Mucosa of rectum (tissue), 2 donors: ENCODE results near the gene ERG.

Experiments used
- H3K27ac ChIP-seq, 2 donors: one replicate each; pipeline ENCODE4 v1.7.0; 2013; ENCODE audit warnings: inconsistent platforms in 2 of 2, low read depth in 2 of 2, low read length in 2 of 2
- H3K27me3 ChIP-seq, 2 donors: one replicate each; pipeline ENCODE4 v1.7.0; 2013; ENCODE audit warnings: low read length in 2 of 2; ENCODE audit not compliant: control insufficient read depth in 2 of 2, insufficient read depth in 2 of 2
- H3K36me3 ChIP-seq, 2 donors: one replicate each; pipeline ENCODE4 v1.7.0; 2013; ENCODE audit warnings: low read length in 2 of 2; ENCODE audit not compliant: control insufficient read depth in 2 of 2, insufficient read depth in 2 of 2
- H3K4me1 ChIP-seq, 2 donors: one replicate each; pipeline ENCODE4 v1.7.0; 2013; ENCODE audit warnings: low read length in 2 of 2, mild to moderate bottlenecking in 1 of 2; ENCODE audit not compliant: control insufficient read depth in 2 of 2, insufficient read depth in 2 of 2
- H3K4me3 ChIP-seq, 2 donors: one replicate each; pipeline ENCODE4 v1.7.0; 2013; ENCODE audit warnings: low read length in 2 of 2
- H3K9ac ChIP-seq, 2 donors: one replicate each; pipeline ENCODE4 v1.7.0; 2013; ENCODE audit warnings: low read length in 2 of 2, low read depth in 1 of 2, mild to moderate bottlenecking in 1 of 2
- H3K9me3 ChIP-seq, 2 donors: one replicate each; pipeline ENCODE4 v1.7.0; 2013; ENCODE audit warnings: low read length in 2 of 2; ENCODE audit not compliant: control insufficient read depth in 2 of 2
- donor health status: healthy.
- donor health status: Normal muscosa, but diverticular disease.

ERG gene

DNA sequence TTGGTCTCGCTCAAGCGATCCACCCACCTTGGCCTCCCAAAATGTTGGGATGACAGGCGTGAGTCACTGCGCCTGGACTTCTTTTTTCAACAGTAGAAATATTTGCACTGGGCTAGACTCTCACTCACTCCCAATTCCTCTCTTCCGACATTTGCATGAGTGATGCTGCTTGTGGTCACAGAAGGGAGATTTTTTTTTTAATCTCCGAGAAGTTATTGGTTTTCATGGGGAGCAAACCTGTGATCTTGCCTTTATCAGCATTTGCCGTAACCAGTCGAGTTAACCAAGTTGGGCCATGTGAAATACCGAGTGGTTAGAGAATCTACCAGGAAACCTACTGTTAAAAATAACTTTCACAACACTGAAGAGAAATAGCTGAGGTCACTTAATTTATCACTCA is 21.1 kb downstream of the ERG start:
- H3K36me3 ChIP-seq = no peaks in the 10 kb centered on the region
- H3K27ac ChIP-seq = no peak overlapping the region
- H3K9me3 ChIP-seq = no peaks in the 10 kb centered on the region
- no peak overlapping the region for H3K4me3 ChIP-seq
- peaks cover 0 to 3% of the 10 kb centered on the region in 2 donors for H3K27me3 ChIP-seq
- no peak overlapping the region for H3K9ac ChIP-seq
- H3K4me1 ChIP-seq = no peaks in the 10 kb centered on the region

DNA sequence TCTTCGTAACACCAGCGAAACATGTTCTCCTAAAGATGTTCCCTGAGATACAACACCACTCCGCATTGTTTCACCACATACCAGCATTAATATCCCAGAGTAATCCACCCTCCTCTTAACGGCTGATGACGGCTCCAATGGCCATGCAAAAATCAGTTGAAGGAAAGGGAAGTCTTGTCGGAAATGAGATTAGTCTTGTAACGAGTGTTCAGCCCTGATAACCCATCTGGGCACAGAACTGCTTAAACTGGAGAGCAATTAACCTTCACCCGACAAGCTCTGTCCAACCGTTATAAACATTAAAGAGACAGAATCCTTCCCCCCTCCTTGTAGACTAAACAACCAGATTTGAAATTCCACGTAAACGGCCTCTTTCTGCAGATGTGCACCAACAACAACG is 21.9 kb downstream of the ERG start:
- no peaks in the 10 kb centered on the region for H3K4me1 ChIP-seq
- H3K27ac ChIP-seq = peak overlapping the region in 1 of 2 donors; percentile 44
- no peaks in the 10 kb centered on the region for H3K36me3 ChIP-seq
- H3K9me3 ChIP-seq = no peaks in the 10 kb centered on the region
- H3K9ac ChIP-seq = no peak overlapping the region
- peak overlapping the region in 1 of 2 donors; percentile 17 for H3K4me3 ChIP-seq
- H3K27me3 ChIP-seq = peaks cover 0 to 3% of the 10 kb centered on the region in 2 donors

DNA sequence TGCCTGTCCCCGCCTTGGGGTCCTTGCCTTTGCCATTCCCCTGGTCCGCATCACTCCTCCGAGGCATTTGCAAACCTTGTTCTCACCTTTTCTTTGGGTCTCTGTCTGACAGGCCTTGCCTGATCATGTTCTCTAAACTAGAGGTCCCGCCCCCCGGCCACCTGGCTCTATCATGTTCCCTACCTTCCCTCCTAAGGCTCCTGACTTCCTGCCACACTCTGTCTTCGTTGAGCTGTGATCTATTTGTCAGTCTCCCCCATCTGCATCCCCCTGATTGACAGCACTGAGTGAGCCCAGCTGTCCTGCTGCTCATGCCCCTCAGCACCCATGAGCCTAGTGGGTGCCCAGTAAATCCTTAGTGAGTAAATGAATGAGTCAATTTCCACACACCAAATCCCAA is 22.8 kb downstream of the ERG start:
- H3K27me3 ChIP-seq = peaks cover 0 to 3% of the 10 kb centered on the region in 2 donors
- H3K36me3 ChIP-seq = no peaks in the 10 kb centered on the region
- H3K27ac ChIP-seq = no peak overlapping the region
- H3K9ac ChIP-seq = no peak overlapping the region
- no peaks in the 10 kb centered on the region for H3K4me1 ChIP-seq
- no peak overlapping the region for H3K4me3 ChIP-seq
- H3K9me3 ChIP-seq = no peaks in the 10 kb centered on the region

DNA sequence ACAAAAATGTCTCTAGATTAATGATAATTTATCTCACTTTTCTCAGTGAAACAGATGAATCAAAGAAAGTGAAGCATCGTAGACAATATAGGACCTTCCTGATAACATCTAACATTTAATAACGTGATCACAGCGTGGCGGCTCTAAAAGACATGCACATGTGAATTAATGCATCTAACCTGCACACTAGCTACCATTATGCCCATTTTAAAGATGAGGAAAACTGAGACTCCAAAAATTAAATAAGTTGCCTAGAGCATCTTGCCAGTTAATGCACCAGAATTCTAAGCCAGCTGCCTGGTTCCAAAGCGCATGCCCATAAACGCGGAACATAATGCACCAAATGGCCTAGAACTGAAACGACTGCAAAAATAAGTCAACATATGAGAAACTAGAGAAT is 23.5 kb downstream of the ERG start:
- Histone ChIP-seq H3K4me3 (no peak overlapping the region), H3K27me3 (peaks cover 0 to 3% of the 10 kb centered on the region in 2 donors), H3K9me3 (no peaks in the 10 kb centered on the region), H3K36me3 (no peaks in the 10 kb centered on the region), H3K4me1 (no peaks in the 10 kb centered on the region), H3K9ac (no peak overlapping the region), H3K27ac (no peak overlapping the region)

DNA sequence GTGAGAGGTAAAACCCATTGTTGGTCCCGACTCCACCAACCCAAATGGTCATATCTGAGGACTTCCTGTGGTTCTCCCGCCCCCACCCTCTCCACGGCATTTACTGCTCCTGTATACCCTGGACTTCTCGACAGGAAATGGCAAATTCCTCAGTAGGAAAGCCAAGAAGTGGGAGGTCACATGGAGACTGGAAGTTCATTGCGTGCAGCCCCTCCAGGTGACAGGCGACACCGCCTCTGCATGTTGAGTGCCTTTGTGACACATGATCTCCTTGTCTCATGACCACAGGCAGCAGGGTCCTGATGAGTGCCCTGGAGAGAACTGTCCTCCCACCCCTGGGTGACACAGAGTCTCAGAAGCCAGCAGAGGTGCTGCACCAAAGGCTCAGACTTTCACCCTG is 24.2 kb downstream of the ERG start:
- no peak overlapping the region for H3K9ac ChIP-seq
- H3K27ac ChIP-seq = no peak overlapping the region
- H3K9me3 ChIP-seq = no peaks in the 10 kb centered on the region
- H3K4me3 ChIP-seq = no peak overlapping the region
- H3K27me3 ChIP-seq = peaks cover 0 to 3% of the 10 kb centered on the region in 2 donors
- H3K4me1 ChIP-seq = no peaks in the 10 kb centered on the region
- H3K36me3 ChIP-seq = no peaks in the 10 kb centered on the region

DNA sequence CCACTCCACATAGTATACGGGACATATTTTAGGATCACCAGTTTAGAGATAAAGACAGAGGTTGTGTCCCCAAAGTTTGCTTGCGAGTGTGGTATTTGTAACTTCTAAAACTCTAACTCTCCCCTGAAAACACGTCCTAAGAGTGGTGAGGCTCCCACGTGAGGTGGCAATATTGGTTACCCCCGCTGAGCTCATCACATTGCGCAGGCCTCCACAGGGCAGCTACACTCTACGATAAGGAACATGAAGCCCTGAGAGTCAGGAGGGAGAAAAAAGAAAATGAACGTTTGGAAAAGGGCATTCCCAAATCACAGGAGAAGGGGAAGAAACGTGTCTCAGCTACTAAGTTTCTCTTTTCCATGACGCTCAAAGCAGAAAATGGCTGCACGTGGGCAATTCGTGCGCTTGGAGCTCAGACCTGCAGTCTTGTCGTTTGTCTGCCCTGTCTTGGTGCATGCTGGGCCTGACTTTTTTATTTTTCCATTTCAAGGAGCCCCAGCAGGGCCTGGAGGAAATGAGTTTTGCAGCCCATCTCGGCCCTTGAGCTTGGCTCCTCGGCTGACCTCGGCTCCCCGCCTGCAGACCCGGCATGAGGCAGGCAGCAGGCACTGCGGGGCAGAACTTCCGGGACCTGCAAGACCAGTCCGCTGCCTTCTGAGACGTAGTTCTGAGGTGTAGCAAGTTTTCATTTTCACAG is 25.7 kb downstream of the ERG start:
- no peak overlapping the region for H3K27ac ChIP-seq
- H3K36me3 ChIP-seq = no peaks in the 10 kb centered on the region
- no peaks in the 10 kb centered on the region for H3K4me1 ChIP-seq
- H3K27me3 ChIP-seq = peaks cover 0 to 3% of the 10 kb centered on the region in 2 donors
- H3K9ac ChIP-seq = no peak overlapping the region
- no peaks in the 10 kb centered on the region for H3K9me3 ChIP-seq
- H3K4me3 ChIP-seq = no peak overlapping the region

DNA sequence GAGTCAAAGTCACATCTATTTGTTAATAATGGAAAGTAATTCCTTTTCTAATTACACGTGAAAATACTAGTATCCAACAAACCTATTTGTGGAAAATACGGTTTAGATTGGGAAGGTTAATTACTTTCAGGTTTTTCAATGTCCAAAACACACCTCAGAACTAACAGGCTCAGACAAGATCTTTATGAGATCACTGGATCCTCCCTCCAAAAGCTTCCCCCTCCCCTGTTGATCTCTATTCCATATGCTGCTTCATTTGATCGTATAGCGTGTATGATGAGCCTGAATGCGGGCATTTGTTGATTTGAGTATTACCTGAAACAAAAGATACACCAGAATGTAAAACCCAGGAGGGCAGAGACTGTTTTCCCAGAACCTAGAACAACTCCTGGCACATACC is 26.5 kb downstream of the ERG start:
- H3K9me3 ChIP-seq = no peaks in the 10 kb centered on the region
- H3K36me3 ChIP-seq = no peaks in the 10 kb centered on the region
- H3K27me3 ChIP-seq = peaks cover 0 to 3% of the 10 kb centered on the region in 2 donors
- no peak overlapping the region for H3K27ac ChIP-seq
- no peak overlapping the region for H3K9ac ChIP-seq
- no peak overlapping the region for H3K4me3 ChIP-seq
- H3K4me1 ChIP-seq = no peaks in the 10 kb centered on the region

DNA sequence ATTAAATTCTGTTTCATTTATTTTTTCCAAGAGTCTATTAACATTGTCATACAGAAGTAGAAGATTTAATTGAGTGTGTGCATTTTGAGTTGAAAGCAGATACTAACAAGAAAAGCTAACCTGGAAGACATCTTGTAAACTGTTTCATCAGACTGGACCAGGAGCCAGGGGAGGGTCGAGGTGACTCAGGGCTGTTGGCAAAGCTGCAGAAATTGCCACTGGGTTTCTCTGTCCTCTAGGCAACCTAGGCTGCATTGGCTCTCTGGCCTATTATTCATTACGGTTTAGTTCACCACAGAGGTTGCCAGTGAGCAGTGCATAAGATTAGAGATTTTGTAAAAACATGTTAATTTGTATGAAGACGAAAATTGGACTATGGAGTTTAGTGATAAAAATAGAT is 27.5 kb downstream of the ERG start:
- no peaks in the 10 kb centered on the region for H3K36me3 ChIP-seq
- no peak overlapping the region for H3K27ac ChIP-seq
- H3K27me3 ChIP-seq = no peaks in the 10 kb centered on the region
- H3K9ac ChIP-seq = no peak overlapping the region
- no peaks in the 10 kb centered on the region for H3K4me1 ChIP-seq
- H3K9me3 ChIP-seq = no peaks in the 10 kb centered on the region
- H3K4me3 ChIP-seq = no peak overlapping the region

DNA sequence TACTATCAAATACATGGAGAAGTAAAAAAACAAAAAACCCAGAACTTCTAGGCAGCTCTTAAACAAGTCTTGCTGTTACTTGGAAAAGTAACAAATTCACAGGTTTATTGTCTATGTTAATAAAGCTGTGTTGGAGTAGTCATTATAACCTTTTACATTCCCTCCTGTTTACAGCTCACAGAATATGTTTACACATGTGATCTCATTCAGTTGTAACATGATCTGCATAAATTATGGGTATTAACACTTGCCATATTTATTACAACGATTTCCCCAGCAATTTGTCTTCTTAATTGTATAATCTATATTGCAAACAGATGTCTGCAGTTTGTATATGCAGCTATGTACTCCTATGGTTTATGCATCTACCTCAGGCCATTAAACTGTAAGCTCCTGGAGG is 28.6 kb downstream of the ERG start:
- no peaks in the 10 kb centered on the region for H3K36me3 ChIP-seq
- H3K27me3 ChIP-seq = no peaks in the 10 kb centered on the region
- no peak overlapping the region for H3K9ac ChIP-seq
- no peaks in the 10 kb centered on the region for H3K9me3 ChIP-seq
- H3K4me3 ChIP-seq = no peak overlapping the region
- H3K4me1 ChIP-seq = no peaks in the 10 kb centered on the region
- H3K27ac ChIP-seq = no peak overlapping the region

DNA sequence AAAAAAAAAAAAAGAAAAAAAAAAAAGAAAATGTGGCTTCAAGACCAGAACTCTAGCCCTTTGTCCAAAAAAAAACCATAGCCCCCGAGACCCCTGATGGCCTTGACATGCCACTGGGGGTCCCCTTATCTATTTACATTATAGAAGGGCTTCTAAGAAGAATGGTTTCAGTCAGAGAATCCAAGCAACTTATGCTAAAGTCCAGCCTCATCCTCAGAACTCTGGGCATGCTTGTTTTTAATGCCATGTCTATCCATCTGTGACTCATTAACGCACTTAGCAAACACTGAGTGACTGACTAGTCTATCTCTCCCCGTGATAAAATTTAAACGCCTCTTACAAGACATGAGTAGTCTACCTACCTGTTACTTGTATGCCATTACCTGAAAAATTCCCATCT is 29.3 kb downstream of the ERG start:
- H3K4me3 ChIP-seq = no peak overlapping the region
- no peaks in the 10 kb centered on the region for H3K9me3 ChIP-seq
- no peaks in the 10 kb centered on the region for H3K4me1 ChIP-seq
- no peaks in the 10 kb centered on the region for H3K27me3 ChIP-seq
- H3K36me3 ChIP-seq = no peaks in the 10 kb centered on the region
- no peak overlapping the region for H3K27ac ChIP-seq
- H3K9ac ChIP-seq = no peak overlapping the region

DNA sequence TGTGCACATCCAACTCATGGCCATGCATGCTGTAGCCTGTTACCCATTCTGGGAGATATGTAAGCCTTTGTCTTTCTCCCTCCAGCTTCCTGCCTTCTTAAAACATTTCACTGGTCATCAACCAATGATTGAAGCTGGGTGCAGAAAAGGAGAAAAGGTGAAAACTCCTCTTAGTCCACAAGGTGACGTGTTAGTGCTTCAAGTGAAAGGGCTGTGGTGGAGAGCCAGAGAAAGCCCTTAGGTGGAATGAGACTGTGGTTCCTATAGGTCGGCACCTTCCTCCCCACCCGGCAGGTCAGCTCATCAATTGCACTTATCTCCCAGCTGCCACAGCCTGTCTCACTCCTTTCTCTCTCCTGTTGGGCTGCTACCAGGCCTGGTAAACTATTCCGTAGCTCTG is 30.4 kb downstream of the ERG start:
- no peaks in the 10 kb centered on the region for H3K27me3 ChIP-seq
- H3K4me3 ChIP-seq = no peak overlapping the region
- H3K36me3 ChIP-seq = no peaks in the 10 kb centered on the region
- no peak overlapping the region for H3K27ac ChIP-seq
- H3K9ac ChIP-seq = no peak overlapping the region
- no peaks in the 10 kb centered on the region for H3K9me3 ChIP-seq
- no peaks in the 10 kb centered on the region for H3K4me1 ChIP-seq
